Spinal cord (tissue), 10 donors: ENCODE results near the gene TTYH3. TPM values are rescaled to one million over a fixed set of nuclear protein-coding genes. Genes with fewer than 3 reads are reported as not detected.

Experiments used
- DNase-seq, 6 donors: peaks; one replicate each; pipeline versions ENCODE4 v3.0.0 to v3.0.0-alpha.2; 2013 to 2015; ENCODE audit warnings: low spot score in 6 of 6, low read depth in 4 of 6
- H3K27ac ChIP-seq: one replicate; pipeline ENCODE4 v1.5.1; 2013; ENCODE audit warnings: low read depth, low read length, control low read depth
- H3K27me3 ChIP-seq: one replicate; pipeline ENCODE4 v1.6.1; 2013; ENCODE audit warnings: low read length; ENCODE audit not compliant: control insufficient read depth, insufficient read depth
- H3K36me3 ChIP-seq: one replicate; pipeline ENCODE4 v1.6.1; 2013; ENCODE audit warnings: low read length; ENCODE audit not compliant: control insufficient read depth, insufficient read depth
- H3K4me1 ChIP-seq: one replicate; pipeline ENCODE4 v1.6.1; 2013; ENCODE audit warnings: low read length; ENCODE audit not compliant: control insufficient read depth, insufficient read depth
- H3K4me3 ChIP-seq: one replicate; pipeline ENCODE4 v1.5.1; 2013; ENCODE audit warnings: low read depth, low read length, control low read depth
- H3K9me3 ChIP-seq: one replicate; pipeline ENCODE4 v1.6.1; 2013; ENCODE audit warnings: low read length; ENCODE audit not compliant: control insufficient read depth, insufficient read depth
- WGBS: methylation state at CpG from one replicate; pipeline ENCODE4 v1.1.5; 2013; ENCODE audit warnings: missing lambda C conversion rate; ENCODE audit not compliant: insufficient coverage; 5-methylcytosine and 5-hydroxymethylcytosine counted together
- polyA plus RNA-seq, 2 donors: library from polyadenylated mRNA; unstranded; fragments of 120-200 nt; gene quantifications; one replicate each; pipeline ENCODE4 v1.2.1, GENCODE V29; 2013; ENCODE audit not compliant: insufficient read length in 2 of 2
- total RNA-seq, 2 donors: library from RNA; depleted of rRNA in 1 of 2; stranded (reverse); fragments of 120-200 nt in 1 of 2; fragments of >200 nt in 1 of 2; gene quantifications; one replicate each; pipeline versions ENCODE4 v1.2.3 to v1.2.4, GENCODE V29; 2013 to 2014
- donor health status: healthy.

TTYH3 gene
- total and polyA plus RNA-seq, 4 donors, result 26.1 to 218 (median 120) TPM

GRCh38 chr7:2646680-2647571, 15.1 kb downstream of the TTYH3 start:
- Histone ChIP-seq H3K4me1 (peaks cover 34% of the 10 kb centered on the region), H3K9me3 (no peaks in the 10 kb centered on the region), H3K36me3 (peaks cover 87% of the 10 kb centered on the region), H3K4me3 (no peak overlapping the region), H3K27me3 (no peaks in the 10 kb centered on the region), H3K27ac (no peak overlapping the region)
- 74% methylated on average over 56 of the region's 73 CpGs for WGBS
- no peak for DNase-seq

- no peak for DNase-seq
- no peaks in the 10 kb centered on the region for H3K27me3 ChIP-seq
- WGBS, result 93% methylated on average over 15 of the region's 15 CpGs
- H3K4me3 ChIP-seq, result no peak overlapping the region
- H3K9me3 ChIP-seq, result no peaks in the 10 kb centered on the region
- peaks cover 94% of the 10 kb centered on the region for H3K36me3 ChIP-seq
- no peak overlapping the region for H3K27ac ChIP-seq
- peaks cover 32% of the 10 kb centered on the region for H3K4me1 ChIP-seq
These were observed 15.9 kb downstream of the TTYH3 start for GRCh38 chr7:2647594-2648172.

GRCh38 chr7:2649139-2649838, 17.5 kb downstream of the TTYH3 start:
- Histone ChIP-seq H3K27ac (no peak overlapping the region), H3K9me3 (no peaks in the 10 kb centered on the region), H3K4me3 (no peak overlapping the region), H3K36me3 (peaks cover 96% of the 10 kb centered on the region), H3K4me1 (peaks cover 21% of the 10 kb centered on the region), H3K27me3 (no peaks in the 10 kb centered on the region)
- WGBS, result 88% methylated on average over 8 of the region's 18 CpGs
- no peak for DNase-seq

- no peak for DNase-seq
- Histone ChIP-seq H3K27ac (no peak overlapping the region), H3K4me1 (peaks cover 14% of the 10 kb centered on the region), H3K9me3 (no peaks in the 10 kb centered on the region), H3K4me3 (no peak overlapping the region), H3K36me3 (peaks cover 96% of the 10 kb centered on the region), H3K27me3 (no peaks in the 10 kb centered on the region)
- 99% methylated on average over 9 of the region's 11 CpGs for WGBS
These were observed 18.2 kb downstream of the TTYH3 start for GRCh38 chr7:2649991-2650390.

- Histone ChIP-seq H3K4me1 (peaks cover 10% of the 10 kb centered on the region), H3K9me3 (no peaks in the 10 kb centered on the region), H3K4me3 (no peak overlapping the region), H3K27ac (no peak overlapping the region), H3K36me3 (peaks cover 96% of the 10 kb centered on the region), H3K27me3 (no peaks in the 10 kb centered on the region)
- no peak for DNase-seq
- WGBS, result 83% methylated on average over 8 of the region's 8 CpGs
These were observed 18.7 kb downstream of the TTYH3 start for GRCh38 chr7:2650451-2650850.

- H3K9me3 ChIP-seq, result no peaks in the 10 kb centered on the region
- H3K27ac ChIP-seq, result no peak overlapping the region
- no peaks in the 10 kb centered on the region for H3K27me3 ChIP-seq
- 76% methylated on average over 13 of the region's 15 CpGs for WGBS
- H3K36me3 ChIP-seq, result peaks cover 97% of the 10 kb centered on the region
- no peak overlapping the region for H3K4me3 ChIP-seq
- H3K4me1 ChIP-seq, result peaks cover 4% of the 10 kb centered on the region
- no peak for DNase-seq
These were observed 19.6 kb downstream of the TTYH3 start for GRCh38 chr7:2651336-2651735.

- WGBS, result 89% methylated on average over 28 of the region's 28 CpGs
- no peaks in the 10 kb centered on the region for H3K4me1 ChIP-seq
- H3K4me3 ChIP-seq, result no peak overlapping the region
- no peak overlapping the region for H3K27ac ChIP-seq
- H3K9me3 ChIP-seq, result no peaks in the 10 kb centered on the region
- H3K36me3 ChIP-seq, result peaks cover 97% of the 10 kb centered on the region
- no peak for DNase-seq
- H3K27me3 ChIP-seq, result no peaks in the 10 kb centered on the region
These were observed 20.3 kb downstream of the TTYH3 start for GRCh38 chr7:2651847-2652735.

- Histone ChIP-seq H3K27ac (no peak overlapping the region), H3K9me3 (no peaks in the 10 kb centered on the region), H3K27me3 (no peaks in the 10 kb centered on the region), H3K4me1 (no peaks in the 10 kb centered on the region), H3K36me3 (peaks cover 97% of the 10 kb centered on the region), H3K4me3 (no peak overlapping the region)
- DNase-seq, result no peak
- 91% methylated on average over 11 of the region's 12 CpGs for WGBS
These were observed 20.9 kb downstream of the TTYH3 start for GRCh38 chr7:2652736-2653060.

- Histone ChIP-seq H3K4me3 (no peak overlapping the region), H3K27me3 (no peaks in the 10 kb centered on the region), H3K9me3 (no peaks in the 10 kb centered on the region), H3K36me3 (peaks cover 97% of the 10 kb centered on the region), H3K27ac (no peak overlapping the region), H3K4me1 (peaks cover under 1% of the 10 kb centered on the region)
- no peak for DNase-seq
- 53% methylated on average over 5 of the region's 5 CpGs for WGBS
These were observed 22.3 kb downstream of the TTYH3 start for GRCh38 chr7:2654059-2654458.
